Left lobe of liver (tissue), 2 donors: ENCODE data around the gene POLE3. TPM values are rescaled to one million over a fixed set of nuclear protein-coding genes. Genes with fewer than 3 reads are reported as not detected.
"Not testable (repeated sequence)": the region's sequence is repeated elsewhere in the genome, so short reads cannot be mapped to it uniquely, and the experiment has no call there.

Experiments used
- ATAC-seq: fragments of 200-7000 bp; cut with Tn5 transposase; one replicate; pipeline ENCODE4 v1.9.1; 2020; ENCODE audit warnings: mild to moderate bottlenecking, moderate library complexity
- DNase-seq: peaks from one replicate; pipeline ENCODE4 v3.0.0-alpha.2; 2020; ENCODE audit warnings: low spot score
- total RNA-seq: library from RNA; stranded (reverse); gene quantifications from one replicate; pipeline ENCODE4 v1.2.1, GENCODE V29; 2021
- donor health status: DM: no; HTN: no; CAD: no; lungs with moderate emphysema.
- donor health status: DM: no; HTN: yes; CAD: no.

Gene POLE3
- total RNA-seq, 1 donor from 2014 or later: 14.3 TPM

- ATAC-seq, DNase-seq: not testable (repeated sequence)
These were observed 4.1 kb downstream of the POLE3 start for GRCh38 chr9:113406353-113406752.

GRCh38 chr9:113403646-113404045 lies 6.8 kb downstream of the POLE3 start:
- DNase-seq (no peak), ATAC-seq (no peak)

DNA sequence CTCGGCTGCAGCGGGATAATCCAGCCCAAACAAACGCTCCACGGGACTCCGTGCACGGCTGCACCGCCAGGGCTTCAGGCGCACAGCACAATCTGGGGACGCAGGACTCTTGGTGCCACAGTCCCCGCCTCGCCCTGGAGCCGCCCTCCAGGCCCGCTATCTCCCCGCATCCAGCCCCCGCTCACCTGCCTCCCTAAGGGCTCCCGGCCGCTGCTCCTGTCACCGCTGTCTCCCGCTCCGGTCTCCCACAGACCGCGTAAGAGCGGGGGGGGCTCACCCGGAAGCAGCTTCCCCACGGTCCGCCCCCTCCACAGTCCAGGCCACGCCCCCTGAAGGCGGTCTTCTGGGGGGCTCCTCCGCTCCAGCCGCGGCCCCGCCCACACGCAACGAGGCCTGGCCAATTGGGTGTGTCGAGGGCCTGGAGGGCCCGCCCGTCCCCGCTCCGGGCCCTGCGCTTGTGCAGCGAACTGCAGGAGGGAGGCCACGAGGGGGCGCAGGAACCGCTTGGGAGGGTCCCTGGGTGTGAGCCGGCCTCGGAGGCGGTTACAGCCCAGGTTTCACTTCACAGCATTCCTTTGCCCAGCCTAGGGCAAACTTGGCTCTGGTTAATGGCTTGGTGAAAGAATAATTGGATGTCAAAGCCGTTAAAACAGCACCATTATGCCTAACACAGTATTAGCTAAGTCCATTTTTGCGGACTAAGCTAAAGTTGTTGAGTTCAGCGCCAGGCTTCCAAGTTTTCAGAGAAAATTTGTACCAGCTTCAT lies 9.3 kb downstream of the POLE3 start, which contains the start of gene ALAD:
ALAD (minus strand) TSS at position 258 of the 766 bp plus-strand sequence. CDS start 7,725 bp downstream, outside the sequence.
- ATAC-seq: peak; percentile 92
- DNase-seq: peak; percentile 100

DNA sequence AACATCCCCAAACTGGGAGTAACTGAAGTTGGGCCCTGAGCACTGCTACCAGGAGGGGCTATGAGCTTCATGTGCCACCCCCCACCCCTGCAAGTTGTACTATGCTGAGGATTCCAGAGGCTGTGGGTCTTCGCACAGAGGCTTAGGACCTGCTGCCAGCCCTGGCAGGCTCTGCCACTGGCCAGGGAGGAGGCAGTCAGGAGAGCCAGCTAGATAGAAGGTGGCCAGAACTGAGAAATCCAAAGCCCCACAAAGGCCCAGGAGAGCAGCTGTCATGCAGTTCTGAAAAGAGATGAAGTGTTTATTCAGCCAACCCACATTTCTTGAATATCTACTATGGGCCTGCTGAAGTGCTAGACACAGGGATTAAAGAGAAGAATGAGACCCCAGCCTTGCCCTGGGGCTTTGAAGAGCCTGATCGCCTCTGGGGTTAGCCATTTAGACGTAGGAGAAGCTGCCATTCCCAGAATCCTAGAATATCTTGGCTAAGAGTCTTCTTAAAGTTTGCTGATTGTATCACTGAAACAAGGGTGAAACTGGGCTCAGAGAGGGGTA lies 10.8 kb downstream of the POLE3 start:
- peak; percentile 29 for ATAC-seq
- DNase-seq: peak; percentile 60

GRCh38 chr9:113398796-113399195 lies 11.7 kb downstream of the POLE3 start:
- DNase-seq: peak; percentile 55
- ATAC-seq: peak; percentile 23

- DNase-seq: no peak
- no peak for ATAC-seq
These were observed 13.3 kb downstream of the POLE3 start for GRCh38 chr9:113397203-113397631.

- ATAC-seq: peak; percentile 69
- DNase-seq: peak; percentile 83
These were observed 15.2 kb downstream of the POLE3 start for GRCh38 chr9:113395000-113395861.

DNA sequence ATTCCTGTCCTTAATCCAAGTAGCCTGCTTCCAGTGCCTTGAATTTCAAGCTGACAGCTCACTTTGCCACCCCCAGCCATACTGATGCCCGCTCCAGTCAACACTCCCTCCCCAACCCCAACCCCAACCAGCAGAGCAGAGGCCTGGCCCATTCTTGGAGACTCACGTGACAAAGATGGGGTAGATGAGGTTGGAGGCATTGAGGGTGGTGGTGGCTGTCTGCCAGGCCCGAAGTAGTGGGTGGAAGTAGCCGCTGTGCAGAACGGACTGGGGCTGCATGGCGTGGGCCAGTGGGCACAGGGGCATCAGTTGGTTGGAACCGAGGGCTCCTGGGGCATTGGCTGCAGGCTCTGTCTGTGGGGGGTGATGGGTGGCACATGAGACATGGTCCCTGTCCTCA lies 17.2 kb downstream of the POLE3 start:
- ATAC-seq (no peak), DNase-seq (no peak)

GRCh38 chr9:113391917-113392316 lies 18.6 kb downstream of the POLE3 start:
- ATAC-seq (no peak), DNase-seq (no peak)

DNA sequence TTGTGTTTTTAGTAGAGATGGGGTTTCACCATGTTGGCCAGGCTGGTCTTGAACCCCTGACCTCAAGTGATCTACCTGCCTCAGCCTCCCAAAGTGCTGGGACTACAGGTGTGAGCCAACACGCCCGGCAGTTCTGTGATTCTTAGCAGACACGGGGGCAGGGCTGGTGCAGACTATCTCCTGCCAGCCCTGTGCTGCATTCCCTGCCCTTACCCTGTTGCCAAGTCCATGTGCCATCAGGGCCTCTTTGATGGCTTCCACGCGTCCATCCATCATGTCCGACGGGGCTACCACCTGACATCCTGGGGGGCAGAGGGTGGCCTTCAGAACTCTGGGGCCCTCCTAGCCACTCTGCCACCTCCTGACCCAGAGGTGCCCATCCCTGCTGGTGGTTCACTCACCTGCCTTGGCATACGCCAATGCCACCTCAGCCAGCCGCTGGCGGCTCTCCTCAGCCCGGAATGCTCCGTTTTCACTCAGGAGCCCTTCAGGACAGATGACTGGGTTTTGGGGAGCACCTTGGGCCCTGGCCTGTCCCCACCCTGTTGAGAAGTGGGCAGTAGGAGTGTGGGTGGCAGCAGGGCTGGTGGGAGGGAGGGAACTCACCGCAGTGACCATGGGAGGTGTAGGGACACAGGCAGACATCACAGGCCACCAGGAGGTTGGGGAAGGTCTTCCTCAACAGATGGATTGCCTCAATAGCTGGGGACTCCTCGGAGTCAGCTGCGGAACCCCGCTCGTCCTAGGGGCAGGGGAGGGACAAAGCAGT lies 20.1 kb downstream of the POLE3 start:
- peak; percentile 41 for ATAC-seq

GRCh38 chr9:113389451-113389850 lies 21.0 kb downstream of the POLE3 start:
- DNase-seq (no peak), ATAC-seq (no peak)

More for the DNA sequence above, 20.1 kb downstream of the POLE3 start:
- no peak for DNase-seq

GRCh38 chr9:113388833-113389232 lies 21.6 kb downstream of the POLE3 start:
- DNase-seq (peak; percentile 92), ATAC-seq (peak; percentile 73)

- peak; percentile 69 for ATAC-seq
These were observed 22.8 kb downstream of the POLE3 start for GRCh38 chr9:113387560-113388230.

GRCh38 chr9:113386571-113387393 lies 23.7 kb downstream of the POLE3 start:
- no peak for DNase-seq
- no peak for ATAC-seq

More at GRCh38 chr9:113387560-113388230, 22.8 kb downstream of the POLE3 start:
- peak; percentile 90 for DNase-seq

DNA sequence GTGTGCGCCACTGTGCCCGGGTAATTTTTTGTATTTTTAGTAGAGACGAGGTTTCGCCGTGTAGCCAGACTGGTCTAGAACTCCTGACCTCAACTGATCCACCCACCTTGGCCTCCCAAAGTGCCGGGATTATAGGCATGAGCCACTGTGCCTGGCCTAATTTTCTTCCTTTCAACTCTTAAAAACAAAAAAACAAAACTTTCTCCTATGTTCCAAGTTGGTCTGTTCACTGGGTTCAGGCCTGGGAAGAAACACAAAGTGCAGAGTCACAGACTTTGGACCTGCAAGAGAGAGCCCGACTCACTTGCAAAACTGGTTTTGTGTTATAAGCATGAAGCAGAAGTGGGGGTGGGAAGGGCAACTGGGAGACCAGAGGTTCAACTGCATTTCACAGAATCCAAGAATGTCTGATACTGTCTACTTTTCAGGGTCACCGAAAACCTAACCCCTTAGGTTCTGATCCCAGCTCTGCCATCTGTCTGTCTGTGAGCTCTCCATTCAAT lies 28.5 kb downstream of the POLE3 start:
- ATAC-seq (peak; percentile 72), DNase-seq (peak; percentile 88)

DNA sequence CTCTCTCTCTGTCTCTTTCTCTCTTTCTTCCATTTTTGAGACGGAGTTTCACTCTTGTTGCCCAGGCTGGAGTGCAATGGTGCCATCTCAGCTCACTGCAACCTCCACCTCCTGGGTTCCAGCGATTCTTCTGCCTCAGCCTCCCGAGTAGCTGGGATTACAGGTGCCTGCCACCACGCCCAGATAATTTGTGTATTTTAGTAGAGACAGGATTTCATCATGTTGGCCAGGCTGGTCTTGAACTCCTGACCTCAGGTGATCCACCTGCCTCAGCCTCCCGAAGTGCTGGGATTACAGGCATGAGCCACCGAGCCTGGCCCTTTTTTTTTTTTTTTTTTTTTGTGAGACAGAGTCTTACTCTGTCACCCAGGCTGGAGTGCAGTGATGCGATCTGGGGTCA lies 29.0 kb downstream of the POLE3 start:
- not testable (repeated sequence) for DNase-seq, ATAC-seq

GRCh38 chr9:113380869-113381378 lies 29.6 kb downstream of the POLE3 start:
- no peak for DNase-seq
- no peak for ATAC-seq

DNA sequence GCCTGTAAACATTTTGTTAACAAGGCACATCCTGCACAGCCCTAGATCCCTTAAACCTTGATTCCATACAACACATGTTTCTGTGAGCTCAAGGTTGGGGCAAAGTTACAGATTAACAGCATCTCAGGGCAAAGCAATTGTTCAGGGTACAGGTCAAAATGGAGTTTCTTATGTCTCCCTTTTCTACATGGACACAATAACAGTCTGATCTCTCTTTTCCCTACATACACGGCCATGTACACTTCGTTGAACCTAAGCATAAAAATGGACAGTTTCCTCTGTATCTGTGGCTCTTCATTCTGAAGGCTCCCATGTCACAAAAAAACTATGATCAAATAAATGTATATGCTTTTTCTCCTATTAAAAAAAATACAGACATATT lies 30.7 kb downstream of the POLE3 start:
- not testable (repeated sequence) for ATAC-seq, DNase-seq
